GM12878 (cell line): ENCODE data around the gene ATP13A2. TPM values are rescaled to one million over a fixed set of nuclear protein-coding genes. Genes with fewer than 3 reads are reported as not detected.

Experiments used
- BCL11A ChIP-seq: IDR thresholded peaks from 2 replicates; pipeline ENCODE4 v1.6.1; 2011; ENCODE audit warnings: low read depth, low read length
- ETV6 ChIP-seq, 2 experiments: fragments of 450-650 bp in 1 of 2; IDR thresholded peaks in 1 of 2; conservative IDR thresholded peaks in 1 of 2; 2 replicates each; pipeline ENCODE4 v1.6.1; 2014; ENCODE audit warnings: antibody characterized with exemption in 1 of 2, borderline replicate concordance in 1 of 2, low read depth in 1 of 2, mild to moderate bottlenecking in 1 of 2, moderate library complexity in 1 of 2
- FOS ChIP-seq: IDR thresholded peaks from 3 replicates; pipeline ENCODE4 v1.6.1; 2011; ENCODE audit warnings: borderline replicate concordance; ENCODE audit not compliant: insufficient read length; ENCODE audit errors: extremely low read depth
- HDAC6 ChIP-seq: fragments of 200-600 bp; sonication (generic); IDR thresholded peaks from one replicate; pipeline ENCODE4 v1.8.0; 2017; ENCODE audit warnings: antibody characterized with exemption; ENCODE audit not compliant: unreplicated experiment
- IKZF2 ChIP-seq, 2 experiments: fragments of 450-650 bp; IDR thresholded peaks; 2 replicates each; pipeline ENCODE4 v1.6.1; 2017; ENCODE audit warnings: mild to moderate bottlenecking in 2 of 2, moderate library complexity in 2 of 2
- JUNB ChIP-seq: IDR thresholded peaks from 2 replicates; pipeline ENCODE4 v1.6.1; 2016; ENCODE audit warnings: antibody characterized with exemption, mild to moderate bottlenecking
- KDM1A ChIP-seq: fragments of 200-600 bp; sonication (generic); IDR thresholded peaks from 2 replicates; pipeline ENCODE4 v1.6.1; 2016; ENCODE audit warnings: borderline replicate concordance
- MXI1 ChIP-seq: fragments of 150-350 bp; IDR thresholded peaks from 2 replicates; pipeline ENCODE4 v1.6.1; 2011; ENCODE audit warnings: low read depth, mild to moderate bottlenecking, inconsistent platforms, low read length, improper control_type of control experiment
- NBN ChIP-seq: fragments of 450-650 bp; IDR thresholded peaks from 2 replicates; pipeline ENCODE4 v1.6.1; 2016
- POLR2A ChIP-seq: IDR thresholded peaks from 2 replicates; pipeline ENCODE4 v1.6.1; 2011; ENCODE audit warnings: low read depth, mild to moderate bottlenecking, low read length
- RUNX3 ChIP-seq: IDR thresholded peaks from 2 replicates; pipeline ENCODE4 v1.6.1; 2012; ENCODE audit warnings: low read length, inconsistent platforms
- SMARCA5 ChIP-seq: fragments of 450-650 bp; IDR thresholded peaks from 2 replicates; pipeline ENCODE4 v1.6.1; 2017; ENCODE audit warnings: mild to moderate bottlenecking
- TAF1 ChIP-seq: IDR thresholded peaks from 2 replicates; pipeline ENCODE4 v1.6.1; 2011; ENCODE audit warnings: mild to moderate bottlenecking, low read depth, low read length, borderline replicate concordance
- YY1 ChIP-seq: IDR thresholded peaks from 2 replicates; pipeline ENCODE4 v1.6.1; 2011; ENCODE audit warnings: low read depth, mild to moderate bottlenecking, low read length
- polyA plus RNA-seq, 11 experiments: library from polyadenylated mRNA; depleted of rRNA in 4 of 11; unstranded in 6 of 11; stranded (reverse) in 5 of 11; fragments of >200 nt; fragmentation: Nextera tagmentation in 4 of 11; fragmentation: Illumina TruSeq in 1 of 11; extraction: Ambion mirVana in 4 of 11; extraction: Trizol in 1 of 11; gene quantifications; 1 replicate in 1 of 11; 2 replicates in 10 of 11; pipeline versions ENCODE4 v1.2.1 to v1.2.3, GENCODE V29; 2011 to 2016; ENCODE audit warnings: inconsistent platforms in 2 of 11, missing spikeins in 2 of 11, low read depth in 1 of 11
- total RNA-seq, 4 experiments: library from RNA; depleted of rRNA in 3 of 4; stranded (reverse); fragments of >200 nt in 3 of 4; fragmentation: Illumina TruSeq in 1 of 4; extraction: Trizol in 1 of 4; gene quantifications; 2 replicates each; pipeline versions ENCODE4 v1.2.1 to v1.2.3, GENCODE V29; 2013 to 2021
- TF ChIP-seq, protein P1 (sequence below): fragments of 450-650 bp; conservative IDR thresholded peaks from 2 replicates; pipeline ENCODE4 v1.6.1; 2017; ENCODE audit warnings: mild to moderate bottlenecking, moderate library complexity
- TF ChIP-seq, protein P2 (sequence below): fragments of 450-650 bp; IDR thresholded peaks from 2 replicates; pipeline ENCODE4 v1.6.1; 2014; ENCODE audit warnings: mild to moderate bottlenecking
- TF ChIP-seq, protein P3 (sequence below), 3 experiments: IDR thresholded peaks in 2 of 3; conservative IDR thresholded peaks in 1 of 3; 2 replicates each; pipeline ENCODE4 v1.5.1; 2011; ENCODE audit warnings: low read depth in 3 of 3, low read length in 3 of 3, mild to moderate bottlenecking in 3 of 3, control low read depth in 2 of 3, moderate library complexity in 2 of 3, inconsistent platforms in 1 of 3, mixed read lengths in 1 of 3; ENCODE audit not compliant: control insufficient read depth in 2 of 3, insufficient read depth in 1 of 3; ENCODE audit errors: extremely low read depth in 1 of 3
- TF ChIP-seq, protein P4 (sequence below): fragments of 450-650 bp; IDR thresholded peaks from 2 replicates; pipeline ENCODE4 v1.6.1; 2017; ENCODE audit warnings: antibody characterized with exemption, mild to moderate bottlenecking, moderate library complexity
- TF ChIP-seq, protein P5 (sequence below): IDR thresholded peaks from 2 replicates; pipeline ENCODE4 v1.6.1; 2011; ENCODE audit warnings: borderline replicate concordance, low read depth, mild to moderate bottlenecking, moderate library complexity, mixed read lengths, low read length; ENCODE audit not compliant: insufficient read depth; ENCODE audit errors: extremely low read length

ATP13A2 gene
- total and polyA plus RNA-seq, 10 of the 15 experiments (the other 5 are each of a cell fraction or from before 2014, with no cell fraction given): 0.24 to 30.5 (median 8.0) TPM

DNA sequence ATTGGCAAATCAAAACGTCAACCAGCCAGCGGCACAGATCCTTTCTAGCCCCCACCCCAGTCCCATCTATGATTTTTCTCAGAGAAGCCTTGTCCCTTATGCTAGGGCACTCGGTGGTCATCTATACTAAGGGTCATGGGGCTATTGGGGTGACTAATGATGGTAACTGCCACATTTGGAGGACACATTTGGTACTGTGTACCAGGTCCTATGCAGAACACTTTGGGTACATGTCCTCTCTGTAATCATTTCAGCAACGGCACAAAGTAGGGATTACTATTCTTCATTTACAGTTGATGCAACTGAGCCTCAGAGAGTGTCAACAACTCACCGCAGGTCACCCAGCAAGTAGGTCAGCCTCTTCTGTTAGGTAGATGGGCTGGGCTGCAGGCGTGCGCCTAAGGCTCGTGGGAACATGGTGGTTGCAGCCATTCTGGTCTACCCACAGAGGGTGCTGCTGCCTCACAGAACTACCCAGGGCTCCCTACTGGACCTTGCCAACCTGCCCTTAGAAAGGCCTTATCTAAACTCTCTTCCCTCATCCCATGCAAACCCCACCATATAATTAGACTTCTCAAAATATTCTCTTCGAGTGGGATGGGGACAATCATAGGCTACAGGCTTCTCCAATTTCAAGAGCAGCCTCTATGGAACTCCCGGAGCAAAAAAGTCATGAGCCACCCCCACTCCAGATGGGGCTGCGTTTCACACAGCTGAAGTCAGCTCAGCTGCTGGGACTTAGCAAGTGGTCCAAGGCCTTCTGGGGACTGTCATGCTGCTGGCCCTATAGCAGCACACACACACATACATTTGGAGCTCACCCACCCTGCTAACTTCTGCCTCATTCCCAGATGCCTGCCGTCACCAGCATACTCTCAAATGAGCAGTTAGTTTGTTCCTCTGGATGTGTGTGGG is 47.9 kb upstream of the ATP13A2 start (continued):
- TF ChIP-seq, protein P1, sequence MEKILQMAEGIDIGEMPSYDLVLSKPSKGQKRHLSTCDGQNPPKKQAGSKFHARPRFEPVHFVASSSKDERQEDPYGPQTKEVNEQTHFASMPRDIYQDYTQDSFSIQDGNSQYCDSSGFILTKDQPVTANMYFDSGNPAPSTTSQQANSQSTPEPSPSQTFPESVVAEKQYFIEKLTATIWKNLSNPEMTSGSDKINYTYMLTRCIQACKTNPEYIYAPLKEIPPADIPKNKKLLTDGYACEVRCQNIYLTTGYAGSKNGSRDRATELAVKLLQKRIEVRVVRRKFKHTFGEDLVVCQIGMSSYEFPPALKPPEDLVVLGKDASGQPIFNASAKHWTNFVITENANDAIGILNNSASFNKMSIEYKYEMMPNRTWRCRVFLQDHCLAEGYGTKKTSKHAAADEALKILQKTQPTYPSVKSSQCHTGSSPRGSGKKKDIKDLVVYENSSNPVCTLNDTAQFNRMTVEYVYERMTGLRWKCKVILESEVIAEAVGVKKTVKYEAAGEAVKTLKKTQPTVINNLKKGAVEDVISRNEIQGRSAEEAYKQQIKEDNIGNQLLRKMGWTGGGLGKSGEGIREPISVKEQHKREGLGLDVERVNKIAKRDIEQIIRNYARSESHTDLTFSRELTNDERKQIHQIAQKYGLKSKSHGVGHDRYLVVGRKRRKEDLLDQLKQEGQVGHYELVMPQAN: no peak
- peak; percentile 53 for TF ChIP-seq RUNX3
- no peak for TF ChIP-seq KDM1A
- TF ChIP-seq BCL11A: no peak
- TF ChIP-seq TAF1: no peak
- no peak for TF ChIP-seq FOS
- TF ChIP-seq POLR2A: no peak
- 0 out of 2 replicates have a peak, but pooled peaks have one; percentile 43 for TF ChIP-seq SMARCA5
- TF ChIP-seq MXI1: no peak
- no peak for TF ChIP-seq HDAC6
- TF ChIP-seq, protein P2, sequence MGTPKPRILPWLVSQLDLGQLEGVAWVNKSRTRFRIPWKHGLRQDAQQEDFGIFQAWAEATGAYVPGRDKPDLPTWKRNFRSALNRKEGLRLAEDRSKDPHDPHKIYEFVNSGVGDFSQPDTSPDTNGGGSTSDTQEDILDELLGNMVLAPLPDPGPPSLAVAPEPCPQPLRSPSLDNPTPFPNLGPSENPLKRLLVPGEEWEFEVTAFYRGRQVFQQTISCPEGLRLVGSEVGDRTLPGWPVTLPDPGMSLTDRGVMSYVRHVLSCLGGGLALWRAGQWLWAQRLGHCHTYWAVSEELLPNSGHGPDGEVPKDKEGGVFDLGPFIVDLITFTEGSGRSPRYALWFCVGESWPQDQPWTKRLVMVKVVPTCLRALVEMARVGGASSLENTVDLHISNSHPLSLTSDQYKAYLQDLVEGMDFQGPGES: no peak
- no peak for TF ChIP-seq ETV6 (conservative IDR thresholded peaks at IDR 0.05 in 1 of 2, IDR thresholded peaks at IDR 0.05 in 1 of 2; ENCODE audit: borderline replicate concordance in 1 of 2, low read depth in 1 of 2)
- no peak for TF ChIP-seq IKZF2 (IDR thresholded peaks at IDR 0.05)
- TF ChIP-seq, protein P3, sequence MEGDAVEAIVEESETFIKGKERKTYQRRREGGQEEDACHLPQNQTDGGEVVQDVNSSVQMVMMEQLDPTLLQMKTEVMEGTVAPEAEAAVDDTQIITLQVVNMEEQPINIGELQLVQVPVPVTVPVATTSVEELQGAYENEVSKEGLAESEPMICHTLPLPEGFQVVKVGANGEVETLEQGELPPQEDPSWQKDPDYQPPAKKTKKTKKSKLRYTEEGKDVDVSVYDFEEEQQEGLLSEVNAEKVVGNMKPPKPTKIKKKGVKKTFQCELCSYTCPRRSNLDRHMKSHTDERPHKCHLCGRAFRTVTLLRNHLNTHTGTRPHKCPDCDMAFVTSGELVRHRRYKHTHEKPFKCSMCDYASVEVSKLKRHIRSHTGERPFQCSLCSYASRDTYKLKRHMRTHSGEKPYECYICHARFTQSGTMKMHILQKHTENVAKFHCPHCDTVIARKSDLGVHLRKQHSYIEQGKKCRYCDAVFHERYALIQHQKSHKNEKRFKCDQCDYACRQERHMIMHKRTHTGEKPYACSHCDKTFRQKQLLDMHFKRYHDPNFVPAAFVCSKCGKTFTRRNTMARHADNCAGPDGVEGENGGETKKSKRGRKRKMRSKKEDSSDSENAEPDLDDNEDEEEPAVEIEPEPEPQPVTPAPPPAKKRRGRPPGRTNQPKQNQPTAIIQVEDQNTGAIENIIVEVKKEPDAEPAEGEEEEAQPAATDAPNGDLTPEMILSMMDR (IDR thresholded peaks at IDR 0.05 in 2 of 3, conservative IDR thresholded peaks at IDR 0.05 in 1 of 3; ENCODE audit: control insufficient read depth in 2 of 3, extremely low read depth in 1 of 3, insufficient read depth in 1 of 3, low read depth in 3 of 3, low read length in 3 of 3): peak; percentile 80 to 93 (median 81)
- TF ChIP-seq YY1: peak; percentile 75
- 0 out of 2 replicates have a peak, but pooled peaks have one; percentile 20 for TF ChIP-seq NBN
- TF ChIP-seq JUNB: no peak
- TF ChIP-seq, protein P4, sequence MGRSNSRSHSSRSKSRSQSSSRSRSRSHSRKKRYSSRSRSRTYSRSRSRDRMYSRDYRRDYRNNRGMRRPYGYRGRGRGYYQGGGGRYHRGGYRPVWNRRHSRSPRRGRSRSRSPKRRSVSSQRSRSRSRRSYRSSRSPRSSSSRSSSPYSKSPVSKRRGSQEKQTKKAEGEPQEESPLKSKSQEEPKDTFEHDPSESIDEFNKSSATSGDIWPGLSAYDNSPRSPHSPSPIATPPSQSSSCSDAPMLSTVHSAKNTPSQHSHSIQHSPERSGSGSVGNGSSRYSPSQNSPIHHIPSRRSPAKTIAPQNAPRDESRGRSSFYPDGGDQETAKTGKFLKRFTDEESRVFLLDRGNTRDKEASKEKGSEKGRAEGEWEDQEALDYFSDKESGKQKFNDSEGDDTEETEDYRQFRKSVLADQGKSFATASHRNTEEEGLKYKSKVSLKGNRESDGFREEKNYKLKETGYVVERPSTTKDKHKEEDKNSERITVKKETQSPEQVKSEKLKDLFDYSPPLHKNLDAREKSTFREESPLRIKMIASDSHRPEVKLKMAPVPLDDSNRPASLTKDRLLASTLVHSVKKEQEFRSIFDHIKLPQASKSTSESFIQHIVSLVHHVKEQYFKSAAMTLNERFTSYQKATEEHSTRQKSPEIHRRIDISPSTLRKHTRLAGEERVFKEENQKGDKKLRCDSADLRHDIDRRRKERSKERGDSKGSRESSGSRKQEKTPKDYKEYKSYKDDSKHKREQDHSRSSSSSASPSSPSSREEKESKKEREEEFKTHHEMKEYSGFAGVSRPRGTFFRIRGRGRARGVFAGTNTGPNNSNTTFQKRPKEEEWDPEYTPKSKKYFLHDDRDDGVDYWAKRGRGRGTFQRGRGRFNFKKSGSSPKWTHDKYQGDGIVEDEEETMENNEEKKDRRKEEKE: no peak
- TF ChIP-seq, protein P5, sequence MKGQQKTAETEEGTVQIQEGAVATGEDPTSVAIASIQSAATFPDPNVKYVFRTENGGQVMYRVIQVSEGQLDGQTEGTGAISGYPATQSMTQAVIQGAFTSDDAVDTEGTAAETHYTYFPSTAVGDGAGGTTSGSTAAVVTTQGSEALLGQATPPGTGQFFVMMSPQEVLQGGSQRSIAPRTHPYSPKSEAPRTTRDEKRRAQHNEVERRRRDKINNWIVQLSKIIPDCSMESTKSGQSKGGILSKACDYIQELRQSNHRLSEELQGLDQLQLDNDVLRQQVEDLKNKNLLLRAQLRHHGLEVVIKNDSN: no peak
